ENCODE data around the gene AFM.
"Not testable (repeated sequence)": the region's sequence is repeated elsewhere in the genome, so short reads cannot be mapped to it uniquely, and the experiment has no call there.

Gene AFM

GRCh38 chr4:73518340-73518739 is 36.8 kb downstream of the AFM start:
- FAIRE-seq: no peak

GRCh38 chr4:73520821-73521220 is 39.3 kb downstream of the AFM start:
- no peak for FAIRE-seq

- FAIRE-seq: no peak
Observed at GRCh38 chr4:73523126-73523525, 41.6 kb downstream of the AFM start.

GRCh38 chr4:73525611-73526010 is 44.1 kb downstream of the AFM start:
- no peak for FAIRE-seq

- FAIRE-seq: no peak
Observed at GRCh38 chr4:73527196-73527595, 45.7 kb downstream of the AFM start.

GRCh38 chr4:73528171-73528570 is 46.6 kb downstream of the AFM start:
- FAIRE-seq: no peak

GRCh38 chr4:73533515-73534422 is 52.2 kb downstream of the AFM start:
- FAIRE-seq: no peak

GRCh38 chr4:73538162-73538561 is 56.6 kb downstream of the AFM start:
- no peak for FAIRE-seq

GRCh38 chr4:73539386-73539785 is 57.8 kb downstream of the AFM start:
- no peak for FAIRE-seq

- no peak for FAIRE-seq
Observed at GRCh38 chr4:73540826-73541225, 59.3 kb downstream of the AFM start.

- FAIRE-seq: no peak
Observed at GRCh38 chr4:73541251-73541650, 59.7 kb downstream of the AFM start.

- no peak for FAIRE-seq
Observed at GRCh38 chr4:73544620-73545019, 63.1 kb downstream of the AFM start.

- not testable (repeated sequence) for FAIRE-seq
Observed at GRCh38 chr4:73550865-73551264, 69.3 kb downstream of the AFM start.

Data from G401.6 (cell line).